ENCODE measurements around the gene ODAD3. TPM values are rescaled to one million over a fixed set of nuclear protein-coding genes. Genes with fewer than 3 reads are reported as not detected.
A peak's percentile ranks its signal among the peaks of the same experiment; 100 is the strongest.

ODAD3 gene
- total RNA-seq, 4 donors from 2014 or later = 1.5 TPM; not detected in 3

DNA sequence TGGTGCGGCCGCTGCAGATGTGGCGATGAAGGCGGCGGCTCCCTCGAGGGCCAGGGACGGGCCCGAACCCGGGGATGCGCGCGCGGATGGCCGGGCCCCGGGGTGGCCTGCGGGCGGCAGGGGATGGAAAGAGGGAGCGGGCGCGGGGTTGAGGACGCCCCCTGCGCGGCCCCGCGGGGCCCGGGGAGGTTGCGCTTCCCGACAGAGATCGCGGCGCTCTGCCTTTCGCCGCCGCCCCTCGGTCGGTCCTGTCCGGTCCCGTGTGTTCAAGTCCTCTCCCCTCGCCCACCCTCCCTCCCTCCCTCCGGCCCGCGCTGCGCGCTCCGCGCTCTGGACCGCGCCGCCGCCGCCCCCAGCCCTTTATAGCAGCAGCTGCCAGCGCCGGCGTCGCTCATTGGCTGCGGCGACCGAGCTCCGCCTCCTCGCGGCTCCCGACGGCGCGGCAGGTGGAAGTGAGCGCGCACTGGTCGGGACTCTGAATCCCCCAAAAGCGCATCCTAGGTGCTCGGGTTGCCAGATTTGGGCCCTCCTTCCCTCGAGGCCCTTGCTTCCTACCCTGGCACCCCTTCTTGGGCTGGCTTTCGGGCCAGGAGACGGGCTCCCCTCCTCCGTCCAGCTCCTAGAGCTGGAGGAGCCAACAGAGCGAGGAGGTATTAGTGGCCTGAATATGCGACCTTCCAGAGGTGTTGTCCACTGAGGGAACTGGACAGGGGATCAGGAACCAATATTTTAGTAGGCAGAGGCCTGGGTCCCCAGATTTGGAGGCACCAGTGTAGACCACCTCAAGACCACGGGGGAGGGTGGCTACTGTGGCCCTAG, 46.0 kb upstream of the ODAD3 start, which contains the start of gene ELAVL3:
Gene ELAVL3, minus strand, starts transcription at position 332 of the 819 bp plus-strand sequence. CDS start 438 bp downstream, outside the sequence.
- Histone ChIP-seq H3K27me3 (peaks cover 0 to 36% of the 10 kb centered on the region in 2 donors), H3K9me3 (peaks cover 0 to 3% (median 0%) of the 10 kb centered on the region in 4 donors), H3K4me3 (peak within 1 kb of the TSS in 3 of 4 donors; percentile 36 to 46 (median 43)), H3K36me3 (peaks cover 0 to 12% (median 0%) of the 10 kb centered on the region in 3 donors), H3K4me1 (peaks cover 0 to 41% (median 25%) of the 10 kb centered on the region in 4 donors), H3K27ac (no peak within 1 kb of the TSS)
- TF ChIP-seq, protein P1, sequence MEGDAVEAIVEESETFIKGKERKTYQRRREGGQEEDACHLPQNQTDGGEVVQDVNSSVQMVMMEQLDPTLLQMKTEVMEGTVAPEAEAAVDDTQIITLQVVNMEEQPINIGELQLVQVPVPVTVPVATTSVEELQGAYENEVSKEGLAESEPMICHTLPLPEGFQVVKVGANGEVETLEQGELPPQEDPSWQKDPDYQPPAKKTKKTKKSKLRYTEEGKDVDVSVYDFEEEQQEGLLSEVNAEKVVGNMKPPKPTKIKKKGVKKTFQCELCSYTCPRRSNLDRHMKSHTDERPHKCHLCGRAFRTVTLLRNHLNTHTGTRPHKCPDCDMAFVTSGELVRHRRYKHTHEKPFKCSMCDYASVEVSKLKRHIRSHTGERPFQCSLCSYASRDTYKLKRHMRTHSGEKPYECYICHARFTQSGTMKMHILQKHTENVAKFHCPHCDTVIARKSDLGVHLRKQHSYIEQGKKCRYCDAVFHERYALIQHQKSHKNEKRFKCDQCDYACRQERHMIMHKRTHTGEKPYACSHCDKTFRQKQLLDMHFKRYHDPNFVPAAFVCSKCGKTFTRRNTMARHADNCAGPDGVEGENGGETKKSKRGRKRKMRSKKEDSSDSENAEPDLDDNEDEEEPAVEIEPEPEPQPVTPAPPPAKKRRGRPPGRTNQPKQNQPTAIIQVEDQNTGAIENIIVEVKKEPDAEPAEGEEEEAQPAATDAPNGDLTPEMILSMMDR (IDR thresholded peaks at IDR 0.05) = peak in 1 of 6 experiments; percentile 10
- TF ChIP-seq POLR2A (IDR thresholded peaks at IDR 0.05) = no peak
- DNase-seq = no peak

GRCh38 chr19:11479898-11480714, 45.2 kb upstream of the ODAD3 start:
- H3K4me1 ChIP-seq = peaks cover 0 to 41% (median 25%) of the 10 kb centered on the region in 4 donors
- H3K36me3 ChIP-seq = peaks cover 0 to 12% (median 0%) of the 10 kb centered on the region in 3 donors
- H3K4me3 ChIP-seq = peak overlapping the region in 2 of 4 donors; percentile 6 to 9
- DNase-seq = no peak
- H3K9me3 ChIP-seq = peaks cover 0 to 3% (median 0%) of the 10 kb centered on the region in 4 donors
- no peak overlapping the region for H3K27ac ChIP-seq
- H3K27me3 ChIP-seq = peaks cover 0 to 36% of the 10 kb centered on the region in 2 donors
- TF ChIP-seq, protein P1 (IDR thresholded peaks at IDR 0.05) = no peak
- TF ChIP-seq POLR2A (IDR thresholded peaks at IDR 0.05) = no peak

DNA sequence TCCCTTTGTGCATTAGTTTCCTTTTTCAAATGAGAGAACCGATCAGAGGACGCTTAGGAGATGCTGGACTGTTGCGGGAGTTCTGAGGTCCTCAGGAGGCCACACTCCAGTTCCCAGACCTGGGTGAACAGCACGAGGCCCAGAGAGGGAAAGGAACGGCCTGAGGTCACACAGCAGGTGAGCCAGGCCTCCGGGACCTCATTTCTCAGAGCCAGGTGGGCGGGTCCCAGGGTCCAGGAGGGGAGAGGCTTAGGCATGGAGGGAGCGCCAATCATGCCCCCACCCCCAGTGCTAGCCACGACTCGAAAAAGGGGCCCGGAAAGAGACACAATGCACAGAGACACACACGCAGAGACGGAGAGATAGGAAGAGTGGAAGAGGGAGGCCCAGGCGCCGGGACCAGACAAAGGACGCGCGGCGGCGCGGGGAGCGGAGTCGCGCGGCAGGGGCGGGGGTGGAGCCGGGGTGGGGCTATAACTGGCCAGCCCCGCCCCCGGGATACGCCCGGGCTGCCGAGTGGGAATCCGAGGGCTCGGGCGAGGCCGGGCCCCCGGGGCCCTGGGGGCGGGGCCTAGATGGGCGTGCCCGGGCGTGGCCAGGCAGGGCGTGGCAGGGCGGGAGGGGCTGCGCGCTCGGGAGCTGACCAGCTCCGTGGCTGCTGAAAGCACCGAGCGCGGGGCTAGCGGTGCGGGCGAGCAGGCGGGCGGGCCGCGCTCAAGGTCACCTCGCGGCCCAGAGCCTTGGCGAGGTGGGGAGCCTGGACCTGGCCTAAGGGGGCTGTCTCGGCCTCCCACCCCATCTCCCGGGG, 44.4 kb upstream of the ODAD3 start:
- peak in 1 of 3 donors; percentile 57 for DNase-seq

GRCh38 chr19:11478167-11479089, 43.5 kb upstream of the ODAD3 start:
- no peak overlapping the region for H3K27ac ChIP-seq
- DNase-seq = no peak
- H3K27me3 ChIP-seq = peaks cover 0 to 36% of the 10 kb centered on the region in 2 donors
- peaks cover 0 to 2% (median 0%) of the 10 kb centered on the region in 3 donors for H3K36me3 ChIP-seq
- peaks cover 0 to 41% (median 25%) of the 10 kb centered on the region in 4 donors for H3K4me1 ChIP-seq
- no peak overlapping the region for H3K4me3 ChIP-seq
- peaks cover 0 to 3% (median 0%) of the 10 kb centered on the region in 4 donors for H3K9me3 ChIP-seq
- TF ChIP-seq POLR2A (IDR thresholded peaks at IDR 0.05) = no peak
- TF ChIP-seq, protein P1 (IDR thresholded peaks at IDR 0.05) = no peak

More for the DNA sequence above, 44.4 kb upstream of the ODAD3 start:
- peaks cover 0 to 36% of the 10 kb centered on the region in 2 donors for H3K27me3 ChIP-seq
- H3K9me3 ChIP-seq = peaks cover 0 to 3% (median 0%) of the 10 kb centered on the region in 4 donors
- H3K4me1 ChIP-seq = peaks cover 0 to 41% (median 25%) of the 10 kb centered on the region in 4 donors
- H3K27ac ChIP-seq = no peak overlapping the region
- no peak for TF ChIP-seq POLR2A (IDR thresholded peaks at IDR 0.05)
- TF ChIP-seq, protein P1 (IDR thresholded peaks at IDR 0.05) = no peak
- peak overlapping the region in 2 of 4 donors; percentile 6 to 9 for H3K4me3 ChIP-seq
- peaks cover 0 to 11% (median 0%) of the 10 kb centered on the region in 3 donors for H3K36me3 ChIP-seq
